Endodermal cell (in vitro differentiated cells): ENCODE data around the gene FES. TPM values are rescaled to one million over a fixed set of nuclear protein-coding genes. Genes with fewer than 3 reads are reported as not detected.
"Not testable (repeated sequence)": the region's sequence is repeated elsewhere in the genome, so short reads cannot be mapped to it uniquely, and the experiment has no call there.

ENCODE experiments used
- DNase-seq: peaks from one replicate; pipeline ENCODE4 v3.0.0-alpha.2; 2017
- H3K27ac ChIP-seq: 2 replicates; pipeline ENCODE4 v1.5.1; 2013; ENCODE audit warnings: mild to moderate bottlenecking, low read depth, low read length, moderate library complexity
- H3K27me3 ChIP-seq: 2 replicates; pipeline ENCODE4 v1.6.1; 2013; ENCODE audit warnings: mild to moderate bottlenecking, low read length, moderate library complexity; ENCODE audit not compliant: insufficient read depth, control insufficient read depth, poor library complexity, severe bottlenecking
- H3K36me3 ChIP-seq: 2 replicates; pipeline ENCODE4 v1.7.0; 2013; ENCODE audit warnings: mild to moderate bottlenecking, low read length, moderate library complexity; ENCODE audit not compliant: control insufficient read depth, insufficient read depth
- H3K4me1 ChIP-seq: one replicate; pipeline ENCODE4 v1.7.0; 2013; ENCODE audit warnings: low read length; ENCODE audit not compliant: control insufficient read depth, insufficient read depth
- H3K4me3 ChIP-seq: 2 replicates; pipeline ENCODE4 v1.5.1; 2013; ENCODE audit warnings: mild to moderate bottlenecking, low read length, moderate library complexity
- H3K9ac ChIP-seq: 2 replicates; pipeline ENCODE4 v1.6.1; 2013; ENCODE audit warnings: mild to moderate bottlenecking, low read length, moderate library complexity; ENCODE audit not compliant: poor library complexity, severe bottlenecking; ENCODE audit errors: extremely low read depth
- H3K9me3 ChIP-seq: 2 replicates; pipeline ENCODE4 v1.6.1; 2013; ENCODE audit warnings: mild to moderate bottlenecking, low read length, moderate library complexity; ENCODE audit not compliant: control insufficient read depth
- H3K27ac Mint-ChIP-seq: 2 replicates; pipeline ENCODE4 v1.8.0; 2020; ENCODE audit warnings: mixed read lengths
- H3K27me3 Mint-ChIP-seq: 2 replicates; pipeline ENCODE4 v1.8.0; 2021; ENCODE audit warnings: mild to moderate bottlenecking, mixed read lengths; ENCODE audit not compliant: insufficient read depth
- H3K36me3 Mint-ChIP-seq: 2 replicates; pipeline ENCODE4 v1.8.0; 2020; ENCODE audit warnings: low read depth, mixed read lengths
- H3K4me1 Mint-ChIP-seq: 2 replicates; pipeline ENCODE4 v1.8.0; 2020; ENCODE audit warnings: mixed read lengths
- H3K4me3 Mint-ChIP-seq: 2 replicates; pipeline ENCODE4 v1.8.0; 2020; ENCODE audit warnings: mild to moderate bottlenecking, moderate library complexity, mixed read lengths
- H3K9me3 Mint-ChIP-seq: 2 replicates; pipeline ENCODE4 v1.8.0; 2020; ENCODE audit warnings: mild to moderate bottlenecking, mixed read lengths
- CTCF ChIP-seq: fragments of 200-600 bp; sonication (generic); conservative IDR thresholded peaks from 2 replicates; pipeline ENCODE4 v1.5.0; 2021; ENCODE audit warnings: antibody characterized with exemption, mild to moderate bottlenecking
- WGBS, 2 experiments: methylation state at CpG; one replicate each; pipeline versions ENCODE4 v1.1.5 to v1.1.7; 2013; ENCODE audit warnings: missing lambda C conversion rate in 2 of 2, mixed read lengths in 1 of 2; ENCODE audit not compliant: insufficient coverage in 1 of 2, insufficient read length in 1 of 2; 5-methylcytosine and 5-hydroxymethylcytosine counted together
- total RNA-seq, 2 donors: library from RNA; stranded (reverse); fragmentation: NEBNext Ultra II Directional in 1 of 2; extraction: Animal tissue kit (Norgen Biotek cat#: 25700) in 1 of 2; gene quantifications; 2 replicates in 1 of 2; 3 replicates in 1 of 2; pipeline ENCODE4 v1.2.1, GENCODE V29; 2021

Gene FES
- total RNA-seq, 2 donors from 2014 or later, result 25.9 to 29.9 TPM

- not testable (repeated sequence) for H3K9me3 Mint-ChIP-seq, DNase-seq, H3K4me3 ChIP-seq, H3K4me1 Mint-ChIP-seq, H3K27ac Mint-ChIP-seq, H3K9me3 ChIP-seq, H3K4me3 Mint-ChIP-seq, H3K36me3 Mint-ChIP-seq, H3K36me3 ChIP-seq, H3K27me3 ChIP-seq, H3K9ac ChIP-seq, H3K27me3 Mint-ChIP-seq, H3K4me1 ChIP-seq, H3K27ac ChIP-seq
- WGBS, 2 experiments, result 94 to 98% methylated on average over 7 of the region's 7 CpGs
Observed at GRCh38 chr15:90928106-90928505, 43.8 kb downstream of the FES start.

GRCh38 chr15:90929246-90930019 lies 45.1 kb downstream of the FES start:
- Histone ChIP-seq H3K27ac (no peak overlapping the region), H3K9me3 (no peaks in the 10 kb centered on the region), H3K9ac (no peak overlapping the region), H3K36me3 (no peaks in the 10 kb centered on the region), H3K27me3 (peaks cover 8% of the 10 kb centered on the region), H3K4me1 (peaks cover 3% of the 10 kb centered on the region), H3K4me3 (no peak overlapping the region)
- WGBS, 2 experiments, result 96 to 97% methylated on average over 17 to 21 of the region's 21 CpGs
- no peak for TF ChIP-seq CTCF
- Mint-ChIP-seq H3K27ac (peak overlapping the region; percentile 17), H3K4me3 (peak overlapping the region; percentile 34), H3K27me3 (peaks cover 8% of the 10 kb centered on the region), H3K36me3 (no peaks in the 10 kb centered on the region), H3K4me1 (peaks cover 9% of the 10 kb centered on the region), H3K9me3 (no peaks in the 10 kb centered on the region)
- DNase-seq, result no peak

GRCh38 chr15:90930861-90931574 lies 46.7 kb downstream of the FES start:
- Histone ChIP-seq H3K9me3 (no peaks in the 10 kb centered on the region), H3K4me1 (no peaks in the 10 kb centered on the region), H3K4me3 (no peak overlapping the region), H3K27me3 (peaks cover 8% of the 10 kb centered on the region), H3K9ac (no peak overlapping the region), H3K36me3 (no peaks in the 10 kb centered on the region), H3K27ac (no peak overlapping the region)
- Mint-ChIP-seq H3K36me3 (no peaks in the 10 kb centered on the region), H3K27me3 (peaks cover 8% of the 10 kb centered on the region), H3K27ac (peak overlapping the region; percentile 94), H3K9me3 (no peaks in the 10 kb centered on the region), H3K4me3 (peak overlapping the region; percentile 89), H3K4me1 (peaks cover 9% of the 10 kb centered on the region)
- WGBS, 2 experiments, result 93 to 98% methylated on average over 15 of the region's 15 CpGs
- TF ChIP-seq CTCF, result no peak
- DNase-seq, result no peak
